GM12878 (cell line): Measurements from ENCODE around the gene MYO1D. TPM values are rescaled to one million over a fixed set of nuclear protein-coding genes. Genes with fewer than 3 reads are reported as not detected.

ENCODE experiments used
- ASH2L ChIP-seq: fragments of 300-600, 200-600 bp; sonication (generic); IDR thresholded peaks from 2 replicates; pipeline ENCODE4 v1.6.1; 2017; ENCODE audit warnings: low read depth, mild to moderate bottlenecking, borderline replicate concordance
- CEBPB ChIP-seq, 2 experiments: fragments of 150-350 bp in 1 of 2; IDR thresholded peaks; 2 replicates each; pipeline ENCODE4 v1.6.1; 2012 to 2014; ENCODE audit warnings: low read depth in 2 of 2, low read length in 2 of 2, borderline replicate concordance in 1 of 2, inconsistent platforms in 1 of 2
- EP300 ChIP-seq, 2 experiments: fragments of 150-350 bp in 1 of 2; IDR thresholded peaks; 2 replicates each; pipeline ENCODE4 v1.6.1; 2011 to 2012; ENCODE audit warnings: low read depth in 2 of 2, low read length in 2 of 2, borderline replicate concordance in 1 of 2, improper control_type of control experiment in 1 of 2, inconsistent platforms in 1 of 2; ENCODE audit not compliant: control insufficient read depth in 1 of 2
- ESRRA ChIP-seq: IDR thresholded peaks from 2 replicates; pipeline ENCODE4 v1.6.1; 2012; ENCODE audit warnings: mild to moderate bottlenecking, low read length, improper control_type of control experiment
- HDAC2 ChIP-seq: fragments of 200-600 bp; sonication (generic); IDR thresholded peaks from 2 replicates; pipeline ENCODE4 v1.6.1; 2017
- JUND ChIP-seq: IDR thresholded peaks from 2 replicates; pipeline ENCODE4 v1.6.1; 2012; ENCODE audit warnings: low read depth, mild to moderate bottlenecking, low read length, improper control_type of control experiment, moderate library complexity
- KAT2A ChIP-seq: conservative IDR thresholded peaks from 2 replicates; pipeline ENCODE4 v1.6.1; 2011; ENCODE audit warnings: low read depth, low read length; ENCODE audit not compliant: control insufficient read depth
- LARP7 ChIP-seq: fragments of 450-650 bp; IDR thresholded peaks from 2 replicates; pipeline ENCODE4 v1.6.1; 2017; ENCODE audit warnings: mild to moderate bottlenecking
- MYB ChIP-seq: fragments of 150-350 bp; IDR thresholded peaks from 2 replicates; pipeline ENCODE4 v1.6.1; 2014; ENCODE audit warnings: mild to moderate bottlenecking, low read depth, low read length, borderline replicate concordance
- NFYA ChIP-seq: IDR thresholded peaks from 2 replicates; pipeline ENCODE4 v1.6.1; 2011; ENCODE audit warnings: low read depth, mild to moderate bottlenecking, low read length, improper control_type of control experiment, borderline replicate concordance
- NFYB ChIP-seq: IDR thresholded peaks from 2 replicates; pipeline ENCODE4 v1.6.1; 2011; ENCODE audit warnings: low read depth, mild to moderate bottlenecking, low read length, improper control_type of control experiment, moderate library complexity; ENCODE audit not compliant: insufficient read depth
- PBX3 ChIP-seq: IDR thresholded peaks from 2 replicates; pipeline ENCODE4 v1.6.1; 2011; ENCODE audit warnings: mild to moderate bottlenecking, low read depth, low read length, moderate library complexity; ENCODE audit not compliant: insufficient replicate concordance
- POLR2A ChIP-seq: IDR thresholded peaks from 2 replicates; pipeline ENCODE4 v1.6.1; 2011; ENCODE audit warnings: low read depth, mild to moderate bottlenecking, low read length
- RELA ChIP-seq: fragments of 450-650 bp; IDR thresholded peaks from 2 replicates; pipeline ENCODE4 v1.8.0; 2014; ENCODE audit warnings: borderline replicate concordance; ENCODE audit not compliant: partially characterized antibody
- RELB ChIP-seq: fragments of 450-650 bp; IDR thresholded peaks from 2 replicates; pipeline ENCODE4 v1.6.1; 2017; ENCODE audit warnings: low read depth, mild to moderate bottlenecking, moderate library complexity
- SIX5 ChIP-seq: IDR thresholded peaks from 2 replicates; pipeline ENCODE4 v1.6.1; 2011; ENCODE audit warnings: mild to moderate bottlenecking, low read depth, low read length, moderate library complexity; ENCODE audit not compliant: severe bottlenecking
- SREBF2 ChIP-seq: IDR thresholded peaks from 2 replicates; pipeline ENCODE4 v1.6.1; 2012; ENCODE audit warnings: mild to moderate bottlenecking, low read length
- TARDBP ChIP-seq: IDR thresholded peaks from 2 replicates; pipeline ENCODE4 v1.6.1; 2016; ENCODE audit warnings: borderline replicate concordance
- YY1 ChIP-seq: IDR thresholded peaks from 2 replicates; pipeline ENCODE4 v1.6.1; 2011; ENCODE audit warnings: low read depth, mild to moderate bottlenecking, low read length
- ZBTB4 ChIP-seq: fragments of 450-650 bp; formaldehyde crosslinking; IDR thresholded peaks from 2 replicates; pipeline ENCODE4 v1.4.0; 2022; ENCODE audit warnings: mild to moderate bottlenecking, moderate library complexity
- polyA plus RNA-seq, 11 experiments: library from polyadenylated mRNA; depleted of rRNA in 4 of 11; unstranded in 6 of 11; stranded (reverse) in 5 of 11; fragments of >200 nt; fragmentation: Nextera tagmentation in 4 of 11; fragmentation: Illumina TruSeq in 1 of 11; extraction: Ambion mirVana in 4 of 11; extraction: Trizol in 1 of 11; gene quantifications; 1 replicate in 1 of 11; 2 replicates in 10 of 11; pipeline versions ENCODE4 v1.2.1 to v1.2.3, GENCODE V29; 2011 to 2016; ENCODE audit warnings: inconsistent platforms in 2 of 11, missing spikeins in 2 of 11, low read depth in 1 of 11
- total RNA-seq, 4 experiments: library from RNA; depleted of rRNA in 3 of 4; stranded (reverse); fragments of >200 nt in 3 of 4; fragmentation: Illumina TruSeq in 1 of 4; extraction: Trizol in 1 of 4; gene quantifications; 2 replicates each; pipeline versions ENCODE4 v1.2.1 to v1.2.3, GENCODE V29; 2013 to 2021

Gene MYO1D
- total and polyA plus RNA-seq, 10 of the 15 experiments (the other 5 are each of a cell fraction or from before 2014, with no cell fraction given) = 1.8 to 37.7 (median 25.4) TPM

GRCh38 chr17:32569171-32570080 is 307.5 kb downstream of the MYO1D start (continued):
- TF ChIP-seq PBX3 (no peak), TARDBP (no peak), NFYB (no peak), SIX5 (no peak), JUND (no peak), EP300 (IDR thresholded peaks at IDR 0.05; ENCODE audit: borderline replicate concordance in 1 of 2, control insufficient read depth in 1 of 2, low read depth in 2 of 2, low read length in 2 of 2) (peak; percentile 36 to 50; a peak in 3 of 4 replicates), ASH2L (no peak), LARP7 (no peak), ESRRA (no peak), MYB (no peak), SREBF2 (no peak), KAT2A (no peak), YY1 (peak; percentile 67), CEBPB (IDR thresholded peaks at IDR 0.05; ENCODE audit: borderline replicate concordance in 1 of 2, low read depth in 2 of 2, low read length in 2 of 2) (peak in 1 of 2 experiments; percentile 50; a peak in 1 of 4 replicates), HDAC2 (no peak), NFYA (no peak), RELA (no peak), RELB (peak; percentile 73), POLR2A (no peak), ZBTB4 (no peak)
